Measurements from ENCODE around the gene TLL2. TPM values are rescaled to one million over a fixed set of nuclear protein-coding genes. Genes with fewer than 3 reads are reported as not detected.

Gene TLL2
- total RNA-seq, 1 experiment from 2014 or later: 0.64 TPM

GRCh38 chr10:96324447-96324846, 189.3 kb downstream of the TLL2 start:
- DNase-seq (ENCODE audit: low spot score): no peak

GRCh38 chr10:96322275-96322674, 191.5 kb downstream of the TLL2 start:
- DNase-seq (ENCODE audit: low spot score): no peak

GRCh38 chr10:96321822-96322221, 191.9 kb downstream of the TLL2 start:
- no peak for DNase-seq (ENCODE audit: low spot score)

GRCh38 chr10:96319754-96320474, 193.8 kb downstream of the TLL2 start:
- peak; percentile 14 for DNase-seq (ENCODE audit: low spot score)

GRCh38 chr10:96317067-96317833, 196.5 kb downstream of the TLL2 start:
- DNase-seq (ENCODE audit: low spot score): no peak

Other genes with a start within 250 kb of the TLL2 start
- gene BLNK, start 242.4 kb downstream of the TLL2 start, total RNA-seq (2014; rRNA removed; shearing (Covaris generic)): 0.10 TPM in 1 of 2 replicates, not detected in the other
- gene DNTT, start 209.5 kb downstream of the TLL2 start, total RNA-seq (2014; rRNA removed; shearing (Covaris generic)): not detected in 2 replicates
- not detected in 2 replicates for gene OPALIN, start 154.9 kb downstream of the TLL2 start, total RNA-seq (2014; rRNA removed; shearing (Covaris generic))
- 44.1 and 72.4 TPM in 2 replicates for gene TM9SF3, start 73.1 kb upstream of the TLL2 start, total RNA-seq (2014; rRNA removed; shearing (Covaris generic))
- gene PIK3AP1, start 206.6 kb upstream of the TLL2 start, total RNA-seq (2014; rRNA removed; shearing (Covaris generic)): 0.43 TPM in 1 of 2 replicates, not detected in the other